Thymus (tissue), 11 donors: ENCODE results near the gene PRKCB. TPM values are rescaled to one million over a fixed set of nuclear protein-coding genes. Genes with fewer than 3 reads are reported as not detected.

Experiments
- DNase-seq, 9 donors: peaks; one replicate each; pipeline ENCODE4 v3.0.0-alpha.2; 2013; ENCODE audit warnings: low spot score in 9 of 9, low read depth in 6 of 9, missing footprints in 1 of 9
- H3K27ac ChIP-seq, 2 donors: one replicate each; pipeline ENCODE4 v1.5.1; 2013; ENCODE audit warnings: control low read depth in 1 of 2, low read depth in 1 of 2, low read length in 1 of 2, mild to moderate bottlenecking in 1 of 2, moderate library complexity in 1 of 2
- H3K27me3 ChIP-seq, 2 donors: one replicate each; pipeline ENCODE4 v1.5.1; 2013; ENCODE audit warnings: low read length in 1 of 2; ENCODE audit not compliant: control insufficient read depth in 2 of 2, insufficient read depth in 1 of 2
- H3K36me3 ChIP-seq, 2 donors: one replicate each; pipeline ENCODE4 v1.5.1; 2013; ENCODE audit warnings: low read length in 1 of 2, mild to moderate bottlenecking in 1 of 2, moderate library complexity in 1 of 2; ENCODE audit not compliant: control insufficient read depth in 2 of 2, insufficient read depth in 2 of 2
- H3K4me1 ChIP-seq, 2 donors: one replicate each; pipeline ENCODE4 v1.5.1; 2013; ENCODE audit warnings: low read length in 2 of 2; ENCODE audit not compliant: control insufficient read depth in 2 of 2, insufficient read depth in 2 of 2
- H3K4me3 ChIP-seq, 2 donors: one replicate each; pipeline ENCODE4 v1.5.1; 2013; ENCODE audit warnings: low read length in 2 of 2, control low read depth in 1 of 2, mild to moderate bottlenecking in 1 of 2
- H3K9me3 ChIP-seq, 2 donors: one replicate each; pipeline ENCODE4 v1.5.1; 2013; ENCODE audit warnings: low read length in 1 of 2, mild to moderate bottlenecking in 1 of 2; ENCODE audit not compliant: control insufficient read depth in 2 of 2, insufficient read depth in 1 of 2
- WGBS: extraction: QIAGEN DNeasy Blood & Tissue Kit; methylation state at CpG from one replicate; pipeline ENCODE4 v1.1.7; 2013; 5-methylcytosine and 5-hydroxymethylcytosine counted together
- polyA plus RNA-seq: library from polyadenylated mRNA; stranded (reverse); fragments of 200-250 nt; gene quantifications from one replicate; pipeline ENCODE4 v1.2.3, GENCODE V29; 2013
- total RNA-seq: library from RNA; stranded (reverse); fragments of 120-200 nt; gene quantifications from one replicate; pipeline ENCODE4 v1.2.4, GENCODE V29; 2013
- donor health status: healthy.

PRKCB gene
- total and polyA plus RNA-seq, 2 donors, result 21.9 to 57.4 TPM

GRCh38 chr16:23934610-23935236, 98.9 kb downstream of the PRKCB start:
- Histone ChIP-seq H3K9me3 (no peaks in the 10 kb centered on the region), H3K4me1 (no peaks in the 10 kb centered on the region)
- WGBS, result 76% methylated on average over 8 of the region's 8 CpGs

DNA sequence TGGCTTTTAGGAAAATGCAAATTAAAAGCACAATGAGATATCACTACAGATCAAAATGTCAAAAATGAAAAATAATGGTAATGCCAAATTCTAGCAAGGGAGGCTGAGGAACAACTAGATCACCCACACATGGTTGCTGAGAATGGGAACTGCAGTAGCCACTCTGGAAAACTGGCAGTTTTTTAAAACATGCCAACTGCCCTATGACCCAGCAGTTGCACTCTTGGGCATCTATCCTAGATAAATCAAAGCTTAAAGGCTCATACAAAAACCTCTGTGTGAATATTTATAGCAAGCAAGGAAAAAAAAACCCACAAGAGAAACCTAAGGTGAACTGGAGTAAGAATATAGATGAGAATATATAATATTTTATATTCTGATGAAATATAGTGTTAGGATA, 104.3 kb downstream of the PRKCB start:
- H3K4me1 ChIP-seq, result no peaks in the 10 kb centered on the region
- no peak for DNase-seq

More at GRCh38 chr16:23934610-23935236, 98.9 kb downstream of the PRKCB start:
- no peaks in the 10 kb centered on the region for H3K27me3 ChIP-seq
- no peak for DNase-seq
- H3K4me3 ChIP-seq, result no peak overlapping the region
- peaks cover 0 to 7% of the 10 kb centered on the region in 2 donors for H3K36me3 ChIP-seq
- no peak overlapping the region for H3K27ac ChIP-seq

GRCh38 chr16:23941025-23941424, 105.2 kb downstream of the PRKCB start:
- H3K27me3 ChIP-seq, result no peaks in the 10 kb centered on the region
- H3K4me1 ChIP-seq, result no peaks in the 10 kb centered on the region
- no peak overlapping the region for H3K27ac ChIP-seq
- WGBS, result 78% methylated on average over 1 of the region's 1 CpG
- H3K9me3 ChIP-seq, result no peaks in the 10 kb centered on the region
- H3K36me3 ChIP-seq, result peaks cover 0 to 3% of the 10 kb centered on the region in 2 donors
- no peak for DNase-seq
- no peak overlapping the region for H3K4me3 ChIP-seq

More for the DNA sequence above, 104.3 kb downstream of the PRKCB start:
- Histone ChIP-seq H3K27ac (no peak overlapping the region), H3K36me3 (peaks cover 0 to 3% of the 10 kb centered on the region in 2 donors), H3K27me3 (no peaks in the 10 kb centered on the region), H3K9me3 (no peaks in the 10 kb centered on the region), H3K4me3 (no peak overlapping the region)

GRCh38 chr16:23941963-23942564, 106.3 kb downstream of the PRKCB start:
- no peaks in the 10 kb centered on the region for H3K27me3 ChIP-seq
- WGBS, result 97% methylated on average over 5 of the region's 5 CpGs
- no peaks in the 10 kb centered on the region for H3K9me3 ChIP-seq
- no peak overlapping the region for H3K4me3 ChIP-seq
- no peak for DNase-seq
- peaks cover 0 to 2% of the 10 kb centered on the region in 2 donors for H3K4me1 ChIP-seq
- H3K36me3 ChIP-seq, result peaks cover 0 to under 1% of the 10 kb centered on the region in 2 donors
- H3K27ac ChIP-seq, result no peak overlapping the region

DNA sequence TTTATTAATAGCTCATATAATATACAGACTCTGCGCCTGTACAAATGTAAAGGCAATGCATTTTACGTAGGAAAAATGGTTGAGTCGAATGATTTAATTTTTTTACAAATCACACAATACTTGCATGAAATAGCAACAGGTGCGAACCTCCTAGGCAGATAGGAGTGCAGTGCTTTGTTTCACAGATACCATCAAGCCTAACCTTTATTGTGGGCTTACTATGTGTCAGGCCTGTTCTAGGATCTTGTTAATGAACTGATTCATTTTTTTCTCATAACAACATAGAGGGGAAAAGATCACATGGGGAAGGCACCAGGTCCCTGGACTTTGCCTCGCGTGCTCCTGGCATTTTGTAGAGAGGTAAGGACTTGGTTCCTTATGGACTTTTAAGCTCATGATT, 107.8 kb downstream of the PRKCB start:
- H3K27ac ChIP-seq, result no peak overlapping the region
- no peaks in the 10 kb centered on the region for H3K36me3 ChIP-seq
- peaks cover 8 to 17% of the 10 kb centered on the region in 2 donors for H3K4me1 ChIP-seq
- no peaks in the 10 kb centered on the region for H3K9me3 ChIP-seq
- H3K27me3 ChIP-seq, result no peaks in the 10 kb centered on the region
- no peak overlapping the region for H3K4me3 ChIP-seq
- WGBS, result 87% methylated on average over 6 of the region's 6 CpGs
- no peak for DNase-seq

- Histone ChIP-seq H3K9me3 (no peaks in the 10 kb centered on the region), H3K36me3 (no peaks in the 10 kb centered on the region), H3K27ac (no peak overlapping the region), H3K27me3 (no peaks in the 10 kb centered on the region), H3K4me3 (no peak overlapping the region), H3K4me1 (peaks cover 14 to 25% of the 10 kb centered on the region in 2 donors)
- no peak for DNase-seq
- WGBS, result 85% methylated on average over 1 of the region's 1 CpG
Observed at GRCh38 chr16:23944381-23944780, 108.6 kb downstream of the PRKCB start.

DNA sequence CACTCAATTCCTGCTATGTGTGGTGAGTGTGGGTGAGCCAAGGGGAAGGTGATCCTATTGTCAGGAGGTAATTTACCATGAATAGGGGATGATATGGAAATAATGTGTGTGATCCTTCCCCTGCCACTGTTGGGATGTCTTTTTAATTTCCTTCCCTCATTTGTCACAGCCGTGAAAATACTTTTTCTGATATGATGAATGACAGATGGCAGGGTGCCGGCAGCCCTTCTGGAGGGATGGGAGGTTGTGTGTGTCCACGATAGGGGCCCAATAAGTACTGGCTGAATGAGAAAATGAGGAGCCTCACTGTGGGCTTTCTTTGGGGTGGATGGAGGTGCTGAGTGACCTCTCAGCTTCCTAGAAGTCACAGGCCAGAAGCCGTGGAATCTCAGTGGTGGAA, 109.5 kb downstream of the PRKCB start:
- H3K9me3 ChIP-seq, result no peaks in the 10 kb centered on the region
- no peak for DNase-seq
- WGBS, result 94% methylated on average over 4 of the region's 4 CpGs
- H3K36me3 ChIP-seq, result no peaks in the 10 kb centered on the region
- no peak overlapping the region for H3K27ac ChIP-seq
- peaks cover 23 to 34% of the 10 kb centered on the region in 2 donors for H3K4me1 ChIP-seq
- no peak overlapping the region for H3K4me3 ChIP-seq
- no peaks in the 10 kb centered on the region for H3K27me3 ChIP-seq

DNA sequence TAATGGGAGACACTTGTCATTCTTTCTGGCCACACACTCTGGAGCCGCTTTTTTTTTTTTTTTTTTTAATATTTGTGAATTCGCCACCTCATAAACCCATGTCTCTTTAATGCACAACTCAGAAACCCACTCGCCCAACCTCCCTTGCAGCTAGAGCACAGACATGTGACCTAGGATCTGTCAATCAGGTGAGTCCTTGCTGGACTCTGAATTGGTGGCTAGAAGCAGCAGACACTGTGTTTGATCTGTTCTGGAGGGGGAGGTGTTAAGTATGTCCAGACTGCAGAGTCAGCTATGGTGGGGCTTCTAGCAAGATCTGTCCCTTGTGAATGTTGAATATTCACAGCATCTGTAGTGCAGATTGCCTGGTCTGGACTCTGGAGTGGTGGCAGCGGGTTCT, 112.1 kb downstream of the PRKCB start:
- no peaks in the 10 kb centered on the region for H3K9me3 ChIP-seq
- no peak overlapping the region for H3K4me3 ChIP-seq
- no peak for DNase-seq
- H3K27me3 ChIP-seq, result no peaks in the 10 kb centered on the region
- no peaks in the 10 kb centered on the region for H3K36me3 ChIP-seq
- WGBS, result 98% methylated on average over 4 of the region's 4 CpGs
- peaks cover 43 to 60% of the 10 kb centered on the region in 2 donors for H3K4me1 ChIP-seq
- no peak overlapping the region for H3K27ac ChIP-seq

- Histone ChIP-seq H3K9me3 (no peaks in the 10 kb centered on the region), H3K27ac (peak overlapping the region; percentile 32 to 84), H3K27me3 (no peaks in the 10 kb centered on the region), H3K4me3 (no peak overlapping the region), H3K36me3 (no peaks in the 10 kb centered on the region), H3K4me1 (peaks cover 50 to 66% of the 10 kb centered on the region in 2 donors)
- DNase-seq, result peak in 2 of 9 donors; percentile 24 to 48
- WGBS, result 22% methylated on average over 11 of the region's 11 CpGs
Observed at GRCh38 chr16:23948949-23949411, 113.2 kb downstream of the PRKCB start.
